Measurements from ENCODE around the gene EVI5L.
"Not testable (repeated sequence)": the region's sequence is repeated elsewhere in the genome, so short reads cannot be mapped to it uniquely, and the experiment has no call there.

Gene EVI5L

DNA sequence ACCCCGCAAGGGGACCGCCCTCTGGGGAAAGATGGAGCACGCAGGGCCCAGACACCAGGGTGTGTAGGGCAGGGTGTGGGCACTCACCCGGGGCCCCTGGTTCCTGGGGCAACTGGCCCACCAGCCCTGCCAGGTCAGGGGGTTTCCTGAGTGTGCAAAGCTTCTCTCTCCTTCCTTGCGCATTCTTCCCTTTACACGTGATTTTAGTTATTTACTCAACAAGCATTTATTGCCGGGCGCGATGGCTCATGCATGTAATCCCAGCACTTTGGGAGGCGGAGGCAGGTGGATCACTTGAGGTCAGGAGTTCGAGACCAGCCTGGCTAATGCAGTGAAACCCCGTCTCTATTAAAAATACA, 23.7 kb downstream of the EVI5L start:
- 69 to 72% methylated on average over 10 to 12 of the region's 12 CpGs for WGBS, 2 experiments (ENCODE audit: insufficient coverage in 2 of 2)
- no peak overlapping the region for H3K27ac ChIP-seq (ENCODE audit: low read depth, low read length, severe bottlenecking)
- H3K4me3 ChIP-seq (ENCODE audit: extremely low read depth, insufficient read depth, low read length, poor library complexity, severe bottlenecking): no peak overlapping the region
- H3K4me1 ChIP-seq (ENCODE audit: control insufficient read depth, insufficient read depth, low read length, poor library complexity, severe bottlenecking): peaks cover 7% of the 10 kb centered on the region
- no peaks in the 10 kb centered on the region for H3K9me3 ChIP-seq (ENCODE audit: control insufficient read depth, low read length)
- H3K36me3 ChIP-seq (ENCODE audit: control insufficient read depth, insufficient read depth, low read length): no peaks in the 10 kb centered on the region

DNA sequence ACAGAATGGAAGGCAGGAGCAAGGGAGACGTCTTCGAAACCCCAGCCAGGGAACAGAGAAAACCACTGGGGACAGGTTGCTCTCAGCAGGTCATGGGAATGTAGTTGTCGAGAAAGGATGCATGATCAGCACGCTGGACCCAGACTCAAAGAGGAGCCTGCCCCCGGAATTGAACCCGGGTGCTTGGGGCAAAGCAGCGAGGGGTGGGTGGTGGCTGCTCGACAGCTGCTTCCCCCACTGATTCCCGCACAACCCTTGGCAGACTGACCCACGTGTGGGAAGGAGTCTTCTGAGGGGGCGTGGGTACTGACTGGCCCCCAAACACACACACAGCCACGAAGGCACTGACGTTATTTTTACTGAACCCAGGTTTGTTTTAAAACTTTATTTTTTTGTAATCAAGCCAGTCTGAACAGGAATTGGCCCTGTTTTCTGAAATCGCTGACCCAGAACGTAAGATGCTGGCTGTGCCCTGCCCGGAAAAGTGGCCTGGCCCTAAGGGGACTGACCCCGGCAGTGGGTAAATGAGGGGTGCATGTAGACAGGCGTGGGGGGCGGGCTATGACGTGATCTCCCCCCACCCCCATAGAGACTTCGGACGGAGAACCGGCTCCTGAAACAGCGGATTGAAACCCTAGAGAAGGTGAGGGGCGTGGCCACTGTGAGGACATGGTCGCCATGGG, 25.5 kb downstream of the EVI5L start:
- no peak overlapping the region for H3K27ac ChIP-seq (ENCODE audit: low read depth, low read length, severe bottlenecking)
- no peaks in the 10 kb centered on the region for H3K9me3 ChIP-seq (ENCODE audit: control insufficient read depth, low read length)
- peaks cover 7% of the 10 kb centered on the region for H3K4me1 ChIP-seq (ENCODE audit: control insufficient read depth, insufficient read depth, low read length, poor library complexity, severe bottlenecking)
- no peaks in the 10 kb centered on the region for H3K36me3 ChIP-seq (ENCODE audit: control insufficient read depth, insufficient read depth, low read length)
- 78 to 81% methylated on average over 18 to 21 of the region's 26 CpGs for WGBS, 2 experiments (ENCODE audit: insufficient coverage in 2 of 2)
- no peak overlapping the region for H3K4me3 ChIP-seq (ENCODE audit: extremely low read depth, insufficient read depth, low read length, poor library complexity, severe bottlenecking)

DNA sequence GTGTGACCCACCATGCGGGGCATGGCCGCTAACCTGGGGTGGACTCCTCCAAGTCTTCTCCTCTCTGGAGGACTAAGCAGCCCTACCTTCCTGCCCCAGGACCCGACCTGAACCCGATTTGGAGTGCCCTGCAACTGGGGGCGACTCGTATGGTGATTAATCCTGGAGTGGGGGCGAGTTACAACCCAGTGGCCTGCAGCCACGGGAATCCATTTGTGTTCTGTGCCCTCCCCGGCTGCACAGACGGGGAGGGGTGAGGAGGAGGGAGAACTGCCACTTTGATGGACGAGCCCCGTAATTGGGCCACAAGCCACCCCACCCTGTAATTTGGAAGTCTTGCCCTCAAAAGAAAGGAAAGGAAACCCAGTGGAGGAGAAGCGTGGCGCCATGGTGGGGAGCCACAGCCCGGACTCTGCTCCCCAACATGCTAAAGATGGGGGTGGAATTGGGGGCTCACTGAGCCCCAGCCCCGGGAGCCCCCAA, 26.1 kb downstream of the EVI5L start:
- Histone ChIP-seq H3K9me3 (ENCODE audit: control insufficient read depth, low read length) (no peaks in the 10 kb centered on the region), H3K27ac (ENCODE audit: low read depth, low read length, severe bottlenecking) (no peak overlapping the region), H3K4me1 (ENCODE audit: control insufficient read depth, insufficient read depth, low read length, poor library complexity, severe bottlenecking) (peaks cover 7% of the 10 kb centered on the region), H3K36me3 (ENCODE audit: control insufficient read depth, insufficient read depth, low read length) (no peaks in the 10 kb centered on the region), H3K4me3 (ENCODE audit: extremely low read depth, insufficient read depth, low read length, poor library complexity, severe bottlenecking) (no peak overlapping the region)
- 85 to 88% methylated on average over 9 to 10 of the region's 16 CpGs for WGBS, 2 experiments (ENCODE audit: insufficient coverage in 2 of 2)

GRCh38 chr19:7856679-7857663, 27.0 kb downstream of the EVI5L start:
- H3K27ac ChIP-seq (ENCODE audit: low read depth, low read length, severe bottlenecking): no peak overlapping the region
- WGBS, 2 experiments (ENCODE audit: insufficient coverage in 2 of 2): 88 to 89% methylated on average over 28 to 31 of the region's 38 CpGs
- peaks cover 7% of the 10 kb centered on the region for H3K4me1 ChIP-seq (ENCODE audit: control insufficient read depth, insufficient read depth, low read length, poor library complexity, severe bottlenecking)
- H3K36me3 ChIP-seq (ENCODE audit: control insufficient read depth, insufficient read depth, low read length): no peaks in the 10 kb centered on the region
- H3K9me3 ChIP-seq (ENCODE audit: control insufficient read depth, low read length): no peaks in the 10 kb centered on the region
- H3K4me3 ChIP-seq (ENCODE audit: extremely low read depth, insufficient read depth, low read length, poor library complexity, severe bottlenecking): no peak overlapping the region

GRCh38 chr19:7857727-7858108, 27.7 kb downstream of the EVI5L start:
- Histone ChIP-seq H3K27ac (ENCODE audit: low read depth, low read length, severe bottlenecking) (no peak overlapping the region), H3K4me1 (ENCODE audit: control insufficient read depth, insufficient read depth, low read length, poor library complexity, severe bottlenecking) (peaks cover 11% of the 10 kb centered on the region), H3K36me3 (ENCODE audit: control insufficient read depth, insufficient read depth, low read length) (no peaks in the 10 kb centered on the region), H3K4me3 (ENCODE audit: extremely low read depth, insufficient read depth, low read length, poor library complexity, severe bottlenecking) (no peak overlapping the region), H3K9me3 (ENCODE audit: control insufficient read depth, low read length) (no peaks in the 10 kb centered on the region)
- 64 to 70% methylated on average over 2 to 7 of the region's 8 CpGs for WGBS, 2 experiments (ENCODE audit: insufficient coverage in 2 of 2)

DNA sequence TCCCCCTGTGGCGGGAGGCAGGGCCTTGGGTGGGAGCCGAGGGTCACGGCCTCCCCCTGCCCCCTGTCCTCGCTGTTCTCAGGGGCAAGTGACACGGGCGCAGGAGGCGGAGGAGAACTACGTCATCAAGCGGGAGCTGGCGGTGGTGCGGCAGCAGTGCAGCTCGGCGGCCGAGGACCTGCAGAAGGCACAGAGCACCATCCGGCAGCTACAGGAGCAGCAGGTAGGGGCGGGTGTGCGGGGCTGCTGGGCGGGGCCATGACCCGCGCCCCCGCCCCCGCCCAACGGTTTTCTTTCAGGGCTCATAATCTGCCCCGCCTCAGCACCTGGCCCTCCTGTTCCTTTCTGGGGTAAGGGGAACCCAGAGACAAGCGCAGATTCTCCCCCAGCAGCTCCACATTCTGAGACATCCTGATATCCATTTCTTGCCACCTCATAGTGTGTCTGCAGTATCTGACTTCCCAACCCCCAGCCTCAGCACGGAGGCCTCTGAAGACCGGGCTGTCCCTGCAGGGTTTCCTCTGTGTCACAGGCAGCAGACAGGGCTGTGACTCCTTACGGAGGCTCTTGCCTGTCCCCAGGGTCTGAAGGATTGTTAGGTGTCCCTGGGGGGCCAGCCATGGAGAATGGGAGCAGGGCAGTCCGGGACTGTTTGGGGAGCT, 28.2 kb downstream of the EVI5L start:
- no peaks in the 10 kb centered on the region for H3K36me3 ChIP-seq (ENCODE audit: control insufficient read depth, insufficient read depth, low read length)
- no peaks in the 10 kb centered on the region for H3K9me3 ChIP-seq (ENCODE audit: control insufficient read depth, low read length)
- H3K4me3 ChIP-seq (ENCODE audit: extremely low read depth, insufficient read depth, low read length, poor library complexity, severe bottlenecking): no peak overlapping the region
- H3K27ac ChIP-seq (ENCODE audit: low read depth, low read length, severe bottlenecking): no peak overlapping the region
- H3K4me1 ChIP-seq (ENCODE audit: control insufficient read depth, insufficient read depth, low read length, poor library complexity, severe bottlenecking): peaks cover 11% of the 10 kb centered on the region
- 6 to 12% methylated on average over 15 to 27 of the region's 29 CpGs for WGBS, 2 experiments (ENCODE audit: insufficient coverage in 2 of 2)

- H3K27ac ChIP-seq (ENCODE audit: low read depth, low read length, severe bottlenecking); H3K4me3 ChIP-seq (ENCODE audit: extremely low read depth, insufficient read depth, low read length, poor library complexity, severe bottlenecking); H3K36me3 ChIP-seq (ENCODE audit: control insufficient read depth, insufficient read depth, low read length); H3K9me3 ChIP-seq (ENCODE audit: control insufficient read depth, low read length): not testable (repeated sequence)
- H3K4me1 ChIP-seq (ENCODE audit: control insufficient read depth, insufficient read depth, low read length, poor library complexity, severe bottlenecking): peaks cover 11% of the 10 kb centered on the region
- 93 to 97% methylated on average over 8 of the region's 8 CpGs for WGBS, 2 experiments (ENCODE audit: insufficient coverage in 2 of 2)
These were observed 29.1 kb downstream of the EVI5L start for GRCh38 chr19:7859087-7859486.

DNA sequence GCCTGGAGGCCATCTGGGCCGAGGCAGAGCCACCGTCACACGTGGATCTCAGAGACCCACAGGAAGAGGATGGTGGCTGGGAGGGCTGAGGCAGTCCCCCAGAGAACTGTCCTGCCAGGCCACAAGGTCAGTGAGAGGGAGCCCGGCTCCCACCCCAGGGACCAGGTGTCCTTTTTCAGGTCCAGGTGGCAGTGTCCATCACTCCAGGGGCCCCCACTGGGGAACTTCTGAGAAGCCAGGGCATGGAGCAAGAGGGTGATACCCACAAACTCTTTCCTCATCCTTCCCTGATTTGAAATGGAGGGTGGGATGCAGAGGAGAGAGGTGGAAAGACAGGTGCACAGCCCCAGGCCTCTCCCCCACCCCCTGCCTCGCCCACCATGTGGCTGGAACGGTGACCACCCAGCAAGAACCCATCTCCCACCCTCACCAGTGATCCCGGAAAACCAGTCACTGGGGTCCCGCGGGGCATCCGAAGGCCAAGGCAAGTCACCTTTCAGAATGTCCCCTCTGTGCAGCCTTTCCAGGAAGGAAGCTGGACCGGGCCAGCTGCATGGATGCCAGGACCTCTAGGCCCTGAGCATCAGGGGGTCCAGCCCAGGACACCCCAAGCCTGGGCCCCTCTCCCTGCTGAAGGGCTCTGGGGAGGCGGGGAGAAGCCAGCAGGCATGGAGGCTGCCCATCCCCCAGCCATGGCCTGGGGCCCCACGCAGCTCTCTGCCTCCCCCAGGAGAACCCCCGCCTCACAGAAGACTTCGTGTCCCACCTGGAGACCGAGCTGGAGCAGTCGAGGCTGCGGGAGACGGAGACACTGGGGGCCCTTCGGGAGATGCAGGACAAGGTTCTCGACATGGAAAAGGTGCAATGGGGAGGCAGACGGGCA, 30.1 kb downstream of the EVI5L start:
- WGBS, 2 experiments (ENCODE audit: insufficient coverage in 2 of 2): 91 to 94% methylated on average over 19 of the region's 22 CpGs

GRCh38 chr19:7860714-7861618, 30.9 kb downstream of the EVI5L start:
- Histone ChIP-seq H3K4me3 (ENCODE audit: extremely low read depth, insufficient read depth, low read length, poor library complexity, severe bottlenecking) (no peak overlapping the region), H3K27ac (ENCODE audit: low read depth, low read length, severe bottlenecking) (no peak overlapping the region), H3K4me1 (ENCODE audit: control insufficient read depth, insufficient read depth, low read length, poor library complexity, severe bottlenecking) (peaks cover 11% of the 10 kb centered on the region), H3K9me3 (ENCODE audit: control insufficient read depth, low read length) (no peaks in the 10 kb centered on the region), H3K36me3 (ENCODE audit: control insufficient read depth, insufficient read depth, low read length) (no peaks in the 10 kb centered on the region)
- WGBS, 2 experiments (ENCODE audit: insufficient coverage in 2 of 2): 79 to 86% methylated on average over 7 to 9 of the region's 14 CpGs

More for the DNA sequence above, 30.1 kb downstream of the EVI5L start:
- H3K27ac ChIP-seq (ENCODE audit: low read depth, low read length, severe bottlenecking): no peak overlapping the region
- peaks cover 11% of the 10 kb centered on the region for H3K4me1 ChIP-seq (ENCODE audit: control insufficient read depth, insufficient read depth, low read length, poor library complexity, severe bottlenecking)
- H3K9me3 ChIP-seq (ENCODE audit: control insufficient read depth, low read length): no peaks in the 10 kb centered on the region
- no peak overlapping the region for H3K4me3 ChIP-seq (ENCODE audit: extremely low read depth, insufficient read depth, low read length, poor library complexity, severe bottlenecking)
- H3K36me3 ChIP-seq (ENCODE audit: control insufficient read depth, insufficient read depth, low read length): no peaks in the 10 kb centered on the region

Measured in mesodermal cell (in vitro differentiated cells).